NK-92 treated with Interleukin-12 subunit alpha and Interleukin-12 subunit beta, amount 100 ng/mL, for 24 hours (cell line): ENCODE measurements around the gene NXPE4.
"Not testable (repeated sequence)": the region's sequence is repeated elsewhere in the genome, so short reads cannot be mapped to it uniquely, and the experiment has no call there.

ENCODE experiments used
- DNase-seq: peaks from one replicate; lab custom pipeline; 2025; lab: John Stamatoyannopoulos, UW

Gene NXPE4

DNA sequence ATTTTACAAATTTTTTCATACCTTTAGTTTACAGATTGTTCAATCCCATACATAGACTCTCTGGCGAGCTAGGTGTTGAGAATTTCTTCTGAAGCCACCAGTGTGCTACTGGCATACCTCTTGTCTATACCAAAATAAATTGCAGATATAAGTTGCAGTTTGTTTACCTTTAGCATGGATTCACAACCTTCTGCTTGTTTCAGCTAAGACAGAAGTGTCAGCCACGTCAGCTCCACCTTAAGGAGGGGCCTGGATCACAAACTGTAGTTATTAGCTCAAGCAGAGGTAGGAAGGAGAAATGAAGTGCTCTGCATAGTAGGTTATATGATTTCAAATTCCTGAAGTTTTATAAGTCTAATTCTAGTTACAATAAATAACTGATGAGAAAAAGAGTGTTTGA, at the start of gene NXPE4:
Gene NXPE4 (minus strand): TSS at position 216 of the 400 bp plus-strand sequence. CDS start 1,027 bp downstream, outside the sequence.
- no peak for DNase-seq

DNA sequence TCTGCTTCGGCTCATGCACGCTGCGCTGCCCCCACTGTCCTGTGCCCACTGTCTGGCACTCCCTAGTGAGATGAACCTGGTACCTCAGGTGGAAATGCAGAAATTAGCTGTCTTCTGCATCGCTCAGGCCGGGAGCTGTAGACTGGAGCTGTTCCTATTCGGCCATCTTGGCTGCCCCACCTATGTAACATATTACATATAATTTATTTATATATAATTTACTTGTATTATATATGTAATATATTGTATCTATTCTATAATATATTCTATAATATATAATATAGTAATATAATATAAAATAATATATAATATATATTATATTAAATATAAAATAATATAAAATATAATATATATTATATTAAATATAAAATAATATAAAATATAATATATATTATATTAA, 43.9 kb upstream of the NXPE4 start:
- DNase-seq: not testable (repeated sequence)

DNA sequence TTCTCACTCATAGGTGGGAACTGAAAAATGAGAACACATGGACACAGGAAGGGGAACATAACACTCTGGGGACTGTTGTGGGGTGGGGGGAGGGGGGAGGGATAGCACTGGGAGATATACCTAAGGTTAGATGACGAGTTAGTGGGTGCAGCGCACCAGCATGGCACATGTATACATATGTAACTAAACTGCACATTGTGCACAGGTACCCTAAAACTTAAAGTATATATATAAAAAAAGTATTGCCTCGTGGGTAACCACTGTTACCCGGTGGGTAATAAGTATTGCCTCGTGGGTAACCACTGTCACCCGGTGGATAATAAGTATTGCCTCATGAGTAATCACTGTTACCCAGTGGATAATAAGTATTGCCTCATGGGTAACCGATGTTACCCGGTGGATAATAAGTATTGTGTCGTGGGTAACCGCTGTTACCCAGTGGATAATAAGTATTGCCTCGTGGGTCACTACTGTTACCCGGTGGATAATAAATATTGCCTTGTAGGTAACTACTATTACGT, 35.9 kb upstream of the NXPE4 start:
- DNase-seq: not testable (repeated sequence)

DNA sequence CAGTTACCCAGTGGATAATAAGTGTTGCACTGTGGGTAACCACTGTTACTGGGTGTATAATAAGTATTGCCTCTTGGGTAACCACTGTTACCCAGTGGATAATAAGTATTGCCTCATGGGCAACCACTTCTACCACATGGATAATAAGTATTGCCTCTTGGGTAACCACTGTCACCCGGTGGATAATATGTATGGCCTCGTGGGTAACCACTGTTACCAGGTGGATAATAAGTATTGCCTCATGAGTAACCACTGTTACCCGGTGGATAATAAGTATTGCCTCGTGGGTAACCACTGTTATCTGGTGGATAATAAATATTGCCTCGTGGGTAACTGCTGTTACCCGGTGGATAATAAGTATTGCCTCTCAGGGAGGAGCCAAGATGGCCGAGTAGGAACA, 29.7 kb upstream of the NXPE4 start:
- DNase-seq: no peak

DNA sequence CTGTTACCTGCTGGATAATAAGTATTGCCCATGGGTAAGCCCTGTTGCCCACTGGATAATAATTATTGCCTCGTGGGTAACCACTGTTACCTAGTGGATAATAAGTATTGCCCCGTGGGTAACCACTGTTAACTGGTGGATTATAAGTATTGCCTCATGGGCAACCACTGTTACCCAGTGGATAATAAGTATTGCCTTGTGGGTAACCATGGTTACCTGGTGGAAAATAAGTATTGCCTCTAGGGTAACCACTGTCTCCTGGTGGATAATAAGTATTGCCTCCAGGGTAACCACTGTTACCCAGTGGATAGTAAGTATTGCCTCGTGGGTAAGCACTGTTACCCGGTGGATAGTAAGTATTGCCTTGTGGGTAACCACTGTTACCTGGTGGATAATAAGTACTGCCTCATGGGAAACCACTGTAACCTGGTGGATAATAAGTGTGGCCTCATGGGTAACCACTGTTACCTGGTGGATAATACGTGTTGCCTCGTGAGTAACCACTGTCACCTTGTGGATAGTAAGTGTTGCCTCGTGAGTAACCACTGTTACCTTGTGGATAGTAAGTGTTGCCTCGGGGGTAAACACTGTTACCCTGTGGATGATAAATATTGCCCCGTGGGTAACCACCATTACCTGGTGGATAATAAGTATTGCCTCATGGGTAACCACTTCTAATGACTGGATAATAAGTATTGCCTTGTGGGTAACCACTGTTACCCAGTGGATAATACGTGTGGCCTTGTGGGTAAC, 29.0 kb upstream of the NXPE4 start:
- no peak for DNase-seq

DNA sequence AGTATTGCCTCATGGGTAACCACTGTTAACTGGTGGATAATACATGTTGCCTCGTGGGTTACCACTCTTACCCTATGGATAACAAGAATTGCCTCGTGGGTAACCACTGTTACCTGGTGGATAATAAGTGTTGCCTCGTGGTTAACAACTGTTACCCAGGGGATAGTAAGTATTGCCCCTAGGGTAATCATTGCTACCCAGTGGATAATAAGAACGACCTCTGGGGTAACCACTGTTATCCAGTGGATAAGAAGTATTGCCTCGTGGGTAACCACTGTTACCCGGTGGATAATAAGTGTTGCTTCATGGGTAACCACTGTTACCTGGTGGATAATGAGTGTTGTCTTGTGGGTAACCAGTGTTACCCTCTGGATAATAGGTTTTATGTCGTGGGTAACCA, 28.1 kb upstream of the NXPE4 start:
- no peak for DNase-seq

DNA sequence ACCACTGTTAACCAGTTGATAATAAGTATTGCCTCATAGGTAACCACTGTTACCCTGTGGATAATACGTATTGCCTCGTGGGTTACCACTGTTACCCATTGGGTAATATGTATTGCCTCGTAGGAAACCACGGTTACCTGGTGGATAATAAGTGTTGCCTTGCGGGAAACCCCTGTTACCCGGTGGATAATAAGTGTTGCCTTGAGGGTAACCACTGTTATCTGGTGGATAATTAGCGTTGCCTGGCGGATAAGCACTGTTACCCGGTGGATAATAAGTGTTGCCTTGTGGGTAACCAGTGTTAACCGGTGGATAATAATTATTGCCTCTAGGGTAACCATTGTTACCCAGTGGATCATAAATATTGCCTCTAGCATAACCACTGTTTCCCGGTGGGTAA, 27.3 kb upstream of the NXPE4 start:
- no peak for DNase-seq

DNA sequence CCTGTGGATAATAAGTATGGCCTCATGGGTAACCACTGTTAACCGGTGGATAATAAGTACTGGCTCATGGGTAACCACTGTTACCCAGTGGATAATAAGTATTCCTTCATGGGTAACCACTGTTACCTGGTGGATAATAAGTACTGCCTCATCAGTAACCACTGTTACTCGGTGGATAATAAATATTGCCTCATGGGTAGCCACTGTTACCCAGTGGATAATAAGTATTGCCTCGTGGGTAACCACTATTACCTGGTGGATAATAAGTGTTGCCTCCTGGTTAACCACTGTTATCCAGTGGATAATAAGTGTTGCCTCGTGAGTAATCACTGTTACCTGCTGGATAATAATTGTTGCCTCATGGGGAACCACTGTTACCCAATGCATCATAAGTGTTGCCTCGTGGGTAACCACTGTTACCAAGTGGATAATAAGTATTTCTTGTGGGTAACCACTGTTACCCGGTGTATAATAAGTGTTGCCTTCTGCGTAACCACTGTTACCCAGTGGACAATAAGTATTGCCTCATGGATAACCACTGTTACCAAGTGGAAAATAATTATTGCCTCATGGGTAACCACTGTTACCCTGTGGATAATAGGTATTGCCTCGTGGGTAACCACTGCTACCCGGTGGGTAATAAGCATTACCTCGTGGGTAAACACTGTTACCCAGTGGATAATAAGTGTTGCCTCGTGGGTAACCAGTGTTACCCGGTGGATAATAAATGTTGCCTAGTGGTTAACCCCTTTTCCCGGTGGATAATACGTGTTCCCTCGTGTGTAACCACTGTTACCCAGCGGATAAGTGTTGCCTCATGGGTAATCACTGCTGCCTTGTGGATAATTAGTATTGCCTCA, 26.6 kb upstream of the NXPE4 start:
- DNase-seq: no peak

DNA sequence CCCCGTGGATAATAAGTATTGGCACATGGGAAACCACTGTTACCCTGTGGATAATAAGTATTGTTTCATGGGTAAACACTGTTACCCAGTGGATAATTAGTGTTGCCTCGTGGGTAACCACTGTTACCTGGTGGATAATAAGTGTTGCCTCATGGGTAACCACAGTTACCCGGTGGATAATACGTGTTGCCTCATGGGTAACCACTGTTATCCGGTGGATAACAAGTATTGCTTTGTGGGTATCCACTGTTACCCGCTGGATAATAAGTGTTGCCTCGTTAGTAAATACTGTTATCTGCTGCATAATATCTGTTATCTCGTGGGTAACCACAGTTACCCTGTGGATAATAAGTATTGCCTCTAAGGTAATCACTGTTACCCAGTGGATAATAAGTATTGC, 25.5 kb upstream of the NXPE4 start:
- DNase-seq: no peak

GRCh38 chr11:114619659-114620173, 24.1 kb upstream of the NXPE4 start:
- no peak for DNase-seq

GRCh38 chr11:114618139-114618538, 22.6 kb upstream of the NXPE4 start:
- no peak for DNase-seq

GRCh38 chr11:114617157-114618124, 21.9 kb upstream of the NXPE4 start:
- DNase-seq: no peak

DNA sequence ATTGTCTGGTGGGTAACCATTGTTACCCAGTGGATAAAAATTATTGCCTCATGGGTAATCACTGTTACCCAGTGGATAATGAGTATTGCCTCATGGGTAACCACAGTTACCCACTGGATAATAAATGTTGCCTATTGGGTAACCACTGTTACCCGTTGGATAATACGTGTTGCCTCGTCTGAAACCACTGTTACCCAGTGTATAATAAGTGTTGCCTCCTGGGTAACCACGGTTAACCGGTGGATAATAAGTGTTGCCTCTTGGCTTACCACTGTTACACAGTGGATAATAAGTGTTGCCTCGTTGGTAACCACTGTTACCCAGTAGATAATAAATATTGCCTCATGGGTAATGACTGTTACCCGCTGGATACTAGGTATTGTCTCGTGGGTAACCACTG, 20.9 kb upstream of the NXPE4 start:
- DNase-seq: no peak

DNA sequence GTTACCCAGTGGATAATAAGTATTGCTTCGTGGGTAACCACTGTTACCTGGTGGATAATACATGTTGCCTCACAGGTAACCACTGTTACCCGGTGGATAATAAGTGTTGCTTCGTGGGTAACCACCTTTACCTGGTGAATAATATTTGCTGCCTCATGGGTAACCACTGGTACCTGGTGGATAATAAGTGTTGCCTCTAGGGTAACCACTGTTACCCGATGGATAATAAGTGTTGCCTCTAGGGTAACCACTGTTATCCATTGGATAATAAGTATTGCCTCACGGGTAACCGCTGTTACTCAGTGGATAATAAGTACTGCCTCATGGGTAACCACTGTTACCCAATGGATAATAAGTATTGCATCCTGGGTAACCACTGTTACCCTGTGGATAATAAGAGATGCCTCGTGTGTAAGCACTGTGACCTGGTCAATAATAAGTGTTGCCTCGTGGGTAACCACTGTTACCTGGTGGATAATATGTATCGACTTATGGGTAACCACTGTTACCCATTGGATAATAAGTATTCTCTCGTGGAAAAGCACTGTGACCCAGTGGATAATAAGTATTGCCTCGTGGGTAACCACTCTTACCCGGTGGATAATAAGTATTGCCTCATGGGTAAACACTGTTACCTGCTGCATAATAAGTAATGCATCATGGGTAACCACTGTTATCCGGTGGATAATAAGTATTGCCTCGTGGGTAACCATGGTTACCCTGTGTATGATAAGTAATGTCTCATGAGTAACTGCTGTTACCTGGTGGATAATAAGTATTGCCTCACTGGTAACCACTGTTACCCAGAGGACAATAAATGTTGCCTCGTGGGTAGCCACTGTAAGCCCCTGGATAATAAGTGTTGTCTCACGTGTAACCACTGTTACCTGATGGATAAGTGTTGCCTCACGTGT, 20.1 kb upstream of the NXPE4 start:
- no peak for DNase-seq

DNA sequence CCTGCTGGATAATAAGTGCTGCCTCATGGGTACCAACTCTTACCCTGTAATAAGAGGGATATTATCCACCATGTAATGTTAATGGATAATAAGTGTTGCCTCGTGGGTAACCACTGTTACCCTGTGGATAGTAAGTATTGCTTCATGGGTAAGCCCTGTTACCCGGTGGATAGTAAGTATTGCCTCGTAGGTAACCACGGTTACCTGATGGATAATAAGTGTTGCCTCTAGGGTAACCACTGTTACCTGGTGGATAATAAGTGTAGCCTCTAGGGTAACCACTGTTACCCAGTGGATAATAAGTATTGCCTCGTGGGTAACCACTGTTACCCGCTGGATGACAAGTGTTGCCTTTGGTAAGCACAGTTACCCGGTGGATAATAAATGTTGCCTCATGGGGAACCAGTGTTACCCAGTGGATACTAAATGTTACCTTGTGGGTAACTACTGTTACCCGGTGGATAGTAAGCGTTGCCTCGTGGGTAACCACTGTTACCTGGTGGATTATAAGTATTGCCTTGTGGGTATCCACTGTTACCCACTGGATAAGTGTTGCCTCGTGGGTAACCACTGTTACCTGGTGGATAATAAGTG, 18.6 kb upstream of the NXPE4 start:
- DNase-seq: no peak

DNA sequence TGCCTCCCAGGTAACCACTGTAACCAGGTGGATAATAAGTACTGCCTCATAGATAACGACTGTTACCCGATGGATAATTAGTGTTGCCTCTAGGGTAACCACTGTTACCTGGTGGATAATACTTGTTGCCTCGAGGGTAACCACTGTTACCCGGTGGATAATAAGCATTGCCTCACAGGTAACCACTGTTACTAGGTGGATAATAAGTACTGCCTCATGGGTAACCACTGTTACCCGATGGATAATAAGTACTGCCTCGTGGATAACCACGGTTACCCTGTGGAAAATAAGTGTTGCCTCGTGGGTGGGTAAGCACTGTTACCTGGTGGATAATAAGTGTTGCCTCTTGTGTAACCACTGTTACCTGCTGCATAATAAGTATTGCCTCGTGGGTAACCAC, 17.5 kb upstream of the NXPE4 start:
- DNase-seq: not testable (repeated sequence)

DNA sequence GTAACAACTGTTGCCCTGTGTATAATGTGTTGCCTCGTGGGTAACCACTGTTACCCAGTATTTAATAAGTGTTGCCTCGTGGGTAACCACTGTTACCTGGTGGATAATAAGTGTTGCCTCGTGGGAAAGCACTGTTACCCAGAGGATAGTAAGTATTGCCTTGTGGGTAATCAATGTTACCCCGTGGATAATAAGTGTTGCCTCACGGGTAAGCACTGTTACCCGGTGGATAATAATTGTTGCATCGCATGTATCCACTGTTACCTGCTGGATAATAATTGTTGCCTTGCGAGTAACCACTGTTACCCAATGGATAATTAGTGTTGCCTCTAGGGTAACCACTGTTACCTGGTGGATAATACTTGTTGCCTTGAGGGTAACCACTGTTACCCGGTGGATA, 17.1 kb upstream of the NXPE4 start:
- no peak for DNase-seq

- DNase-seq: not testable (repeated sequence)
Observed at GRCh38 chr11:114612199-114612598, 16.6 kb upstream of the NXPE4 start.

DNA sequence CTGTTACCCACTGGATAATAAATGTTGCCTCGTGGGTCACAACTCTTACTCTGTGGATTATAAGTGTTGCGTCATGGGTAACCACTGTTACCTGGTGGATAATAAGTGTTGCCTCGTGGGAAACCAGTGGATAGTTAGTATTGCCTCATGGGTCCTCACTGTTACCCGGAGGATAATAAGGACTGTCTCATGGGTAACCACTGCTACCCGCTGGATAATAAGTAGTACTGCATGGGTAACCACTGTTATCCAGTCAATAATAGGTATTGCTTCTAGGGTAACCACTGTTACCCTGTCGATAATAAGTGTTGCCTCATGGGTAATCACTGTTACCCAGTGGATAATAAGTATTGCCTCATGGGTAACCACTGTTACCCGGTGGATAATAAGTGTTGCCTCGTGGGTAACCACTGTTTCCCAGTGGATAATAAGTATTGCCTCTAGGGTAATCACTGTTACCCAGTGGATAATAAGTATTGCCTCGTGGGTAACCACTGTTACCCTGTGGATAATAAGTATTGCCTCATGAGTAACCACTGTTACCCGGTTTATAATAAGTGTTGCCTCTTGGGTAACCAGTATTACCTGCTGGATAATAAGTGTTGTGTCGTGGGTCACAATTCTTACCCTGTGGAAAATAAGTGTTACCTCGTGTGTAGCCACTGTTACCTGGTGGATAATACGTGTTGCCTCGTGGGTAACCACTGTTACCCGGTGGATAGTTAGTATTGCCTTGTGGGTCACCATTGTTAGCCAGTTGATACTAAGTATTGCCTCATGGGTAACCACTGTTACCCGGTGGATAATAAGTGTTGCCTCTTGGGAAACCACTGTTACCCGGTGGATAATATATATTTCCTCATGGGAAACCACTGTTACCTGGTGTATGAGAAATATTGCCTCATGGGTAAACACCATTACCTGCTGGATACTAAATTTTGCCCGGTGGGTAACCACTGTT, 15.7 kb upstream of the NXPE4 start:
- no peak for DNase-seq
